H1 (cell line): ENCODE measurements around the gene ZBED4.

Source experiments
- EZH2 ChIP-seq: fragments of 200-600 bp; sonication (generic); IDR thresholded peaks from 2 replicates; pipeline ENCODE4 v1.7.1; 2012; ENCODE audit warnings: low read depth, mild to moderate bottlenecking, moderate library complexity, low read length, inconsistent platforms; ENCODE audit not compliant: severe bottlenecking
- FOSL1 ChIP-seq: IDR thresholded peaks from 2 replicates; pipeline ENCODE4 v1.6.1; 2011; ENCODE audit warnings: mild to moderate bottlenecking, low read depth, low read length, moderate library complexity; ENCODE audit not compliant: insufficient read depth
- HDAC2 ChIP-seq, 2 experiments: fragments of 300-600 bp in 1 of 2; sonication (generic) in 1 of 2; IDR thresholded peaks; 2 replicates each; pipeline ENCODE4 v1.6.1; 2011 to 2012; ENCODE audit warnings: low read depth in 2 of 2, low read length in 2 of 2, mild to moderate bottlenecking in 2 of 2, moderate library complexity in 2 of 2, borderline replicate concordance in 1 of 2, inconsistent platforms in 1 of 2
- JUN ChIP-seq: IDR thresholded peaks from 2 replicates; pipeline ENCODE4 v1.6.1; 2011; ENCODE audit warnings: low read depth, mild to moderate bottlenecking, improper control_type of control experiment, low read length
- PHF8 ChIP-seq: fragments of 200-600 bp; sonication (generic); conservative IDR thresholded peaks from 2 replicates; pipeline ENCODE4 v1.7.1; 2012; ENCODE audit warnings: low read depth, mild to moderate bottlenecking, inconsistent platforms, low read length, moderate library complexity
- RBBP5 ChIP-seq: IDR thresholded peaks from 2 replicates; pipeline ENCODE4 v1.7.1; 2012; ENCODE audit warnings: low read depth, mild to moderate bottlenecking, inconsistent platforms, low read length, moderate library complexity, borderline replicate concordance
- RFX5 ChIP-seq: IDR thresholded peaks from 2 replicates; pipeline ENCODE4 v1.6.1; 2011; ENCODE audit warnings: low read depth, low read length, improper control_type of control experiment, borderline replicate concordance
- SP2 ChIP-seq: IDR thresholded peaks from 2 replicates; pipeline ENCODE4 v1.6.1; 2012; ENCODE audit warnings: mild to moderate bottlenecking, low read length, inconsistent platforms
- SUZ12 ChIP-seq: fragments of 200-600 bp; sonication (generic); IDR thresholded peaks from 2 replicates; pipeline ENCODE4 v1.6.1; 2012; ENCODE audit warnings: mild to moderate bottlenecking, inconsistent platforms, low read length, moderate library complexity, mixed read lengths
- TBP ChIP-seq: IDR thresholded peaks from 2 replicates; pipeline ENCODE4 v1.6.1; 2011; ENCODE audit warnings: low read depth, low read length, improper control_type of control experiment
- TF ChIP-seq, protein P1 (sequence below): IDR thresholded peaks from 2 replicates; pipeline ENCODE4 v1.6.1; 2011; ENCODE audit warnings: low read depth, mild to moderate bottlenecking, low read length; ENCODE audit not compliant: insufficient read depth
- TF ChIP-seq, protein P2 (sequence below), 3 experiments: IDR thresholded peaks; 1 replicate in 2 of 3; 2 replicates in 1 of 3; pipeline versions ENCODE4 v1.5.1 to v1.6.1; 2011; ENCODE audit warnings: low read length in 3 of 3, mild to moderate bottlenecking in 3 of 3, inconsistent platforms in 2 of 3, low read depth in 1 of 3, moderate library complexity in 1 of 3; ENCODE audit not compliant: insufficient read depth in 1 of 3; ENCODE audit errors: control extremely low read depth in 1 of 3
- TF ChIP-seq, protein P3 (sequence below): IDR thresholded peaks from 2 replicates; pipeline ENCODE4 v1.6.1; 2012; ENCODE audit warnings: inconsistent platforms

DNA sequence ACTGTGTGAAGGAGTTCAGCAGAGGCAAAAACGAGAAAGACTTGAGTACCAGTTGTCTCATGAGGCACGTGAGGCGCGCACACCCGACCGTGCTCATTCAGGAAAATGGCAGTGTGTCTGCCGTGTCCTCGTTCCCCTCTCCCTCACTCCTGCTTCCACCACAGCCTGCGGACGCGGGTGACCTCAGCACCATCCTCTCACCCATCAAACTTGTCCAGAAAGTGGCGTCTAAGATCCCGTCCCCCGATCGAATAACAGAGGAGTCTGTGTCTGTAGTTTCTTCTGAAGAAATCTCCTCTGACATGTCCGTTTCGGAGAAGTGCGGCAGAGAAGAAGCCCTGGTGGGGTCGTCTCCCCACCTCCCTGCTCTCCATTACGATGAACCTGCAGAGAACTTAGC is 30.4 kb downstream of the ZBED4 start:
- TF ChIP-seq TBP = no peak
- TF ChIP-seq FOSL1 = no peak
- no peak for TF ChIP-seq EZH2
- TF ChIP-seq, protein P1, sequence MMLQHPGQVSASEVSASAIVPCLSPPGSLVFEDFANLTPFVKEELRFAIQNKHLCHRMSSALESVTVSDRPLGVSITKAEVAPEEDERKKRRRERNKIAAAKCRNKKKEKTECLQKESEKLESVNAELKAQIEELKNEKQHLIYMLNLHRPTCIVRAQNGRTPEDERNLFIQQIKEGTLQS = no peak
- TF ChIP-seq SUZ12 = no peak
- TF ChIP-seq, protein P2, sequence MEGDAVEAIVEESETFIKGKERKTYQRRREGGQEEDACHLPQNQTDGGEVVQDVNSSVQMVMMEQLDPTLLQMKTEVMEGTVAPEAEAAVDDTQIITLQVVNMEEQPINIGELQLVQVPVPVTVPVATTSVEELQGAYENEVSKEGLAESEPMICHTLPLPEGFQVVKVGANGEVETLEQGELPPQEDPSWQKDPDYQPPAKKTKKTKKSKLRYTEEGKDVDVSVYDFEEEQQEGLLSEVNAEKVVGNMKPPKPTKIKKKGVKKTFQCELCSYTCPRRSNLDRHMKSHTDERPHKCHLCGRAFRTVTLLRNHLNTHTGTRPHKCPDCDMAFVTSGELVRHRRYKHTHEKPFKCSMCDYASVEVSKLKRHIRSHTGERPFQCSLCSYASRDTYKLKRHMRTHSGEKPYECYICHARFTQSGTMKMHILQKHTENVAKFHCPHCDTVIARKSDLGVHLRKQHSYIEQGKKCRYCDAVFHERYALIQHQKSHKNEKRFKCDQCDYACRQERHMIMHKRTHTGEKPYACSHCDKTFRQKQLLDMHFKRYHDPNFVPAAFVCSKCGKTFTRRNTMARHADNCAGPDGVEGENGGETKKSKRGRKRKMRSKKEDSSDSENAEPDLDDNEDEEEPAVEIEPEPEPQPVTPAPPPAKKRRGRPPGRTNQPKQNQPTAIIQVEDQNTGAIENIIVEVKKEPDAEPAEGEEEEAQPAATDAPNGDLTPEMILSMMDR (IDR thresholded peaks at IDR 0.05; ENCODE audit: control extremely low read depth in 1 of 3, insufficient read depth in 1 of 3, low read depth in 1 of 3, low read length in 3 of 3) = no peak
- TF ChIP-seq SP2 = no peak
- no peak for TF ChIP-seq JUN
- TF ChIP-seq RFX5 = no peak
- TF ChIP-seq HDAC2 (IDR thresholded peaks at IDR 0.05; ENCODE audit: borderline replicate concordance in 1 of 2, low read depth in 2 of 2, low read length in 2 of 2) = no peak
- no peak for TF ChIP-seq RBBP5
- no peak for TF ChIP-seq PHF8
- TF ChIP-seq, protein P3, sequence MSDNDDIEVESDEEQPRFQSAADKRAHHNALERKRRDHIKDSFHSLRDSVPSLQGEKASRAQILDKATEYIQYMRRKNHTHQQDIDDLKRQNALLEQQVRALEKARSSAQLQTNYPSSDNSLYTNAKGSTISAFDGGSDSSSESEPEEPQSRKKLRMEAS = no peak
